Peyer's patch (tissue), 4 donors: ENCODE measurements around the gene CPSF3. TPM values are rescaled to one million over a fixed set of nuclear protein-coding genes. Genes with fewer than 3 reads are reported as not detected.

Source experiments
- DNase-seq, 3 donors: peaks; one replicate each; pipeline ENCODE4 v3.0.0-alpha.2; 2017 to 2019
- H3K27ac ChIP-seq, 4 donors: fragments of 200-600 bp; sonication (generic); one replicate each; pipeline ENCODE4 v1.5.1; 2016 to 2019
- H3K27me3 ChIP-seq, 2 donors: fragments of 200-600 bp; sonication (generic); one replicate each; pipeline ENCODE4 v1.5.1; 2019
- H3K36me3 ChIP-seq, 3 donors: fragments of 200-600 bp; sonication (generic); one replicate each; pipeline ENCODE4 v1.5.1; 2016 to 2019
- H3K4me1 ChIP-seq, 4 donors: fragments of 200-600 bp; sonication (generic); one replicate each; pipeline ENCODE4 v1.5.1; 2016 to 2019
- H3K4me3 ChIP-seq, 4 donors: fragments of 200-600 bp; sonication (generic); 1 replicate in 3 of 4; 2 replicates in 1 of 4; pipeline ENCODE4 v1.5.1; 2016 to 2019; ENCODE audit warnings: mild to moderate bottlenecking in 1 of 4
- H3K9me3 ChIP-seq, 4 donors: fragments of 200-600 bp; sonication (generic); one replicate each; pipeline ENCODE4 v1.5.1; 2016 to 2019; ENCODE audit warnings: mild to moderate bottlenecking in 1 of 4
- POLR2A ChIP-seq, 2 donors: fragments of 450-650 bp; IDR thresholded peaks; one replicate each; pipeline ENCODE4 v1.5.1; 2017; ENCODE audit warnings: antibody characterized with exemption in 2 of 2, mild to moderate bottlenecking in 2 of 2, moderate library complexity in 2 of 2
- total RNA-seq, 4 donors: library from RNA; depleted of rRNA; stranded (reverse); fragments of >200 nt; gene quantifications; one replicate each; pipeline ENCODE4 v1.1.0, GENCODE V29; 2016
- TF ChIP-seq, protein P1 (sequence below), 6 experiments: fragments of 450-650 bp in 4 of 6; fragments of 200-600 bp in 2 of 6; sonication (generic) in 1 of 6; IDR thresholded peaks; one replicate each; pipeline ENCODE4 v1.5.1; 2017 to 2019; ENCODE audit warnings: antibody characterized with exemption in 6 of 6, mild to moderate bottlenecking in 3 of 6, moderate library complexity in 1 of 6

The CPSF3 gene
- total RNA-seq, 4 donors from 2014 or later = 20.1 to 57.8 (median 32.0) TPM

DNA sequence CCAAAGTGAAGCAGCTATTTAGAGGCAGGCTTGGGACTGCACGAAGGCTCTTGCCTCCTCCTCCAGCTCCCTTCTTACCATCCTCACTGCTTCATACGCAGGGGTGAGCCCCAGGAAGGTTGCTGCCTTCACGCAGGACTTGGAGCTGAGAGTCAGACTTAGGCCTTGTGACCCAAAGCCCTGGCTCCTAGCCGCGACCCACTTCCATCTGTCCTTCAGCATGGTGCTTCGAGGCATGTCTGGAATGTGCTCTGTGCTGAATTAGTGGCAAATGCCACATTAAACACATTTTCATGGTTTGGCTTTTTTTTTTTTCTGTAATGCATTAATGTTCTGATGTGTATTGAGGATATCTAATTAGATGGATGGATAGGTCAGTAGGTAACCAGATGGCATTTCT, 37.6 kb upstream of the CPSF3 start:
- no peaks in the 10 kb centered on the region for H3K27me3 ChIP-seq
- H3K9me3 ChIP-seq = no peaks in the 10 kb centered on the region
- TF ChIP-seq POLR2A (IDR thresholded peaks at IDR 0.05) = no peak
- TF ChIP-seq, protein P1, sequence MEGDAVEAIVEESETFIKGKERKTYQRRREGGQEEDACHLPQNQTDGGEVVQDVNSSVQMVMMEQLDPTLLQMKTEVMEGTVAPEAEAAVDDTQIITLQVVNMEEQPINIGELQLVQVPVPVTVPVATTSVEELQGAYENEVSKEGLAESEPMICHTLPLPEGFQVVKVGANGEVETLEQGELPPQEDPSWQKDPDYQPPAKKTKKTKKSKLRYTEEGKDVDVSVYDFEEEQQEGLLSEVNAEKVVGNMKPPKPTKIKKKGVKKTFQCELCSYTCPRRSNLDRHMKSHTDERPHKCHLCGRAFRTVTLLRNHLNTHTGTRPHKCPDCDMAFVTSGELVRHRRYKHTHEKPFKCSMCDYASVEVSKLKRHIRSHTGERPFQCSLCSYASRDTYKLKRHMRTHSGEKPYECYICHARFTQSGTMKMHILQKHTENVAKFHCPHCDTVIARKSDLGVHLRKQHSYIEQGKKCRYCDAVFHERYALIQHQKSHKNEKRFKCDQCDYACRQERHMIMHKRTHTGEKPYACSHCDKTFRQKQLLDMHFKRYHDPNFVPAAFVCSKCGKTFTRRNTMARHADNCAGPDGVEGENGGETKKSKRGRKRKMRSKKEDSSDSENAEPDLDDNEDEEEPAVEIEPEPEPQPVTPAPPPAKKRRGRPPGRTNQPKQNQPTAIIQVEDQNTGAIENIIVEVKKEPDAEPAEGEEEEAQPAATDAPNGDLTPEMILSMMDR (IDR thresholded peaks at IDR 0.05) = no peak
- H3K4me1 ChIP-seq = peaks cover 0 to 6% (median 0%) of the 10 kb centered on the region in 4 donors
- H3K27ac ChIP-seq = no peak overlapping the region
- no peak overlapping the region for H3K4me3 ChIP-seq
- DNase-seq = peak in 1 of 3 donors; percentile 28
- peaks cover 0 to 70% (median 0%) of the 10 kb centered on the region in 3 donors for H3K36me3 ChIP-seq

DNA sequence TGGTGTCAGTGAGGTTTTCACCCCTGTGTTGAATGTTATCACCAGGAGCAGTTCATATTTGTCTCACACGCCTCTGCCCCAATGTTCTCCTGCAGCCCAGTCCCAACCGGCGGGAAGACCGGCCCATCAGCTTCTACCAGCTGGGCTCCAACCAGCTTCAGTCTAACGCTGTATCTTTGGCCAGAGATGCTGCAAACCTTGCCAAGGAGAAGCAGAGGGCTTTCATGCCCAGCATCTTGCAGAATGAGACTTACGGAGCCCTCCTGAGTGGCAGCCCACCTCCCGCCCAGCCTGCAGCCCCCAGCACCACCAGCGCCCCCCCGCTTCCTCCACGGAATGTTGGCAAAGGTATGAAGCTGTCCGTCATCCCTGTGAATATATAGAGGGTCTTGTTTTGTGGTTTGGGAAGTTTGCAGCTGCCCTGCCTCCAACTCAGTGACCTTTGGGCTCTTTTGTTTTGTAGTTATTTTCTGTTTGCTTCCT, 35.2 kb upstream of the CPSF3 start:
- DNase-seq = no peak
- no peaks in the 10 kb centered on the region for H3K4me1 ChIP-seq
- no peak for TF ChIP-seq POLR2A (IDR thresholded peaks at IDR 0.05)
- TF ChIP-seq, protein P1 (IDR thresholded peaks at IDR 0.05) = no peak
- no peaks in the 10 kb centered on the region for H3K27me3 ChIP-seq
- no peak overlapping the region for H3K27ac ChIP-seq
- H3K4me3 ChIP-seq = no peak overlapping the region
- H3K9me3 ChIP-seq = no peaks in the 10 kb centered on the region
- H3K36me3 ChIP-seq = peaks cover 0 to 59% (median 0%) of the 10 kb centered on the region in 3 donors

DNA sequence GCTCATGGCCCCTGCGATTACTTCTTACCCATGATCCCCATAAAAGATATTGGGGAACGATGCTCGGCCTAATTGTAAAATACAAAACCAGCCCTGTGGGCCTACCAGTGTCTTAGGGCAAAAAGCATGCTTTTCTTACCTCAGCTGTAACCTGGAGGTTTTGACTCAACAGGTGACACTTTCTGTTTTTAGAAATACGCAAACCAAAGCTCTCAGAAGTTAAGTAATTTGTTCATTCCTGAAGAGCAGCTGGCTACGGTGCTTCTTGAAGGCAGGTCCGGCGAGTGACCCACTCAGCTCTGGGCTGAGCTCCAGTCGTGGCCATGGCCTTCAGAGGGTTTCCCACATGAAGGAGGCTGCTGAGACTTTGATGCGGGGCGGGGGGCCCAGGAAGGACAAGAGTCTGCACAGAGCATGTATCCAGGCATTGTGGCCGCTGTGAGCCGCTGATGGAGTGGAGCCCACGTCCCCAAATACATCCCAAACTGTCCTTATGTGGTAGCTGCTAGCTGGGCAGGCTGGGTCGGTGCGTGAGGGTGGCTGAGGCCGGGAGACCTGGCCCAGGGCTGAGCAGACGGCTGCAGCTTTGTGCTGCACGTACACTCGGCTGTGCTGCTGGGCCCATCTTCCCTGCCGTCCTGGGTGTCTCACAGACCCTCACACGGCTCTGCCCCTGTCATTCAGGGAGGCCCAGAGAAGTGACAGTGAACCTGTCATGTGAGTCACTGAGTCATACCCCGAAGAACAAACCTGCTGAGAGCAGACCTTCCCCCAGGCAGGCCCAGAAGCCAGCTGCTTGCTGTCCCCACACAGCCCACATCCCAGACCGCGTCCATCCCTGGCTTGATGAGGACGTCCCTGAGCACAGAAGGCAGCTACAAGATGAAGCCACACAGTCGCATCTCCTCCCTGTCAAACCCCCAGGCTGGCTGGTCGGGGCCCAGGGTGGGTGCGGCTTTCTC, 34.2 kb upstream of the CPSF3 start:
- Histone ChIP-seq H3K4me3 (no peak overlapping the region), H3K27me3 (no peaks in the 10 kb centered on the region), H3K4me1 (no peaks in the 10 kb centered on the region), H3K9me3 (no peaks in the 10 kb centered on the region), H3K36me3 (peaks cover 0 to 56% (median 0%) of the 10 kb centered on the region in 3 donors), H3K27ac (no peak overlapping the region)
- TF ChIP-seq, protein P1 (IDR thresholded peaks at IDR 0.05) = no peak
- no peak for TF ChIP-seq POLR2A (IDR thresholded peaks at IDR 0.05)
- no peak for DNase-seq

DNA sequence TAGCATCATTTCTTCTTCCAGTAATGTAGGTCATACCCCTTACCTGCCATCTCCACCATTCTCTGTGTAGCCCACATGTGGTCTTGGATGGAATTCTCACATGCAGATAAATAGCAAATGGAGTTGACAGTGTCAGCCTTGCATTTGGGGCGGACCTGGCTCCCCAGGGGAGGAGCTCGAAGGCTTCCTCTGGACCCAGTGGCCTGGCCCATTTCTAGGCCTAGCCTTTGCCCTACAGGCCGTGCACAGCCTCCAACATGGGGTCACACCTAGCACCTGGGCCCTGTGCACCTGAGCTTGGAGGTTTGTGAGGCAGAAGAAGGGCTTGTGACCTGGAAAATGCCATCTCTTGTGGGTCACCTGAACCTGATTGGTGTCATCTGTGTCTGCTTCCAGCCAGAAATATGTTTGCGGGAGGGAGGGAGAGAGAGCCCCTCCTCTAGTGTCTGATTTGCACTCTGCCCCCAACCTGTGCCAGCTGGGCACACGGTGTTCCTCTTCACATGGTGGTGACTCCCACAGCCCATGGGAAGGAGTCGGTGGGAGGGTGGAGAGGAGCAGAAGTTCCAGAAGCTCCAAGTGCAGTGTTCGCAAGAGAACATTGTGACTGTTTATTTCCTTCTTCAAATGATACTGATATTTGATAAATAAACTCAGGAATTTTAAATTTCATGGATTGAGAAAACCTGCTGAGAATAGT, 33.2 kb upstream of the CPSF3 start:
- no peak overlapping the region for H3K4me3 ChIP-seq
- no peak for TF ChIP-seq POLR2A (IDR thresholded peaks at IDR 0.05)
- TF ChIP-seq, protein P1 (IDR thresholded peaks at IDR 0.05) = no peak
- no peaks in the 10 kb centered on the region for H3K4me1 ChIP-seq
- H3K27ac ChIP-seq = no peak overlapping the region
- DNase-seq = no peak
- peaks cover 0 to 58% (median 0%) of the 10 kb centered on the region in 3 donors for H3K36me3 ChIP-seq
- H3K9me3 ChIP-seq = no peaks in the 10 kb centered on the region
- no peaks in the 10 kb centered on the region for H3K27me3 ChIP-seq

DNA sequence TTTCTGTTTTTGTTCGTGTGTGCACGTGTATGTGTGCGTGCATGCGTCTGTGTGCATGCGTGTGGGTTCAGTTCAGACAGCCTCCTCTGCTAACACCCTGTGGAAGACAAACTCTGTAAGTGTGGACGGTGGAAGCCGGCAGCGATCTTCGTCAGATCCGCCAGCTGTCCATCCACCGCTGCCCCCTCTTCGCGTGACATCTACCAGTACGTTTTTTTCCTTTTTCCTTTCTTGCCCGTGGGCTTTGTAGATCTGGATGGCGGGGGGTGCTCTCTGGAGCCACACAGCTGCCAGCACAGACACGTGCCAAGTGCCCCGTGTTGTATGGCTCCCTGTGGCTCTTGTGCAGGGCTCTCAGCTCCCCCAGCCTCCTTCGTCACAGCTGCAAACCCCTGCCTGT, 32.5 kb upstream of the CPSF3 start:
- no peak for DNase-seq
- Histone ChIP-seq H3K9me3 (no peaks in the 10 kb centered on the region), H3K4me3 (no peak overlapping the region), H3K4me1 (no peaks in the 10 kb centered on the region), H3K27me3 (no peaks in the 10 kb centered on the region), H3K36me3 (peaks cover 0 to 56% (median 0%) of the 10 kb centered on the region in 3 donors), H3K27ac (no peak overlapping the region)
- TF ChIP-seq, protein P1 (IDR thresholded peaks at IDR 0.05) = no peak
- no peak for TF ChIP-seq POLR2A (IDR thresholded peaks at IDR 0.05)
